Keratinocyte (primary cell): ENCODE data around the gene NGLY1. TPM values are rescaled to one million over a fixed set of nuclear protein-coding genes. Genes with fewer than 3 reads are reported as not detected.

ENCODE experiments used
- DNase-seq: peaks from one replicate; pipeline ENCODE4 v3.0.0-alpha.2; 2011; ENCODE audit warnings: low read depth, missing footprints, low spot score
- FAIRE-seq: peaks from 2 replicates; lab custom pipeline; 2011; peaks lifted over from hg19 to GRCh38; lab: Jason Lieb, UNC
- H2AFZ ChIP-seq: 2 replicates; pipeline ENCODE4 v1.6.0; 2012; ENCODE audit warnings: low read length, control low read depth, inconsistent platforms; ENCODE audit not compliant: control insufficient read depth
- H3K27ac ChIP-seq: 2 replicates; pipeline ENCODE4 v1.5.1; 2011; ENCODE audit warnings: low read length; ENCODE audit not compliant: control insufficient read depth, insufficient read depth
- H3K27me3 ChIP-seq: 3 replicates; pipeline ENCODE4 v1.6.0; 2011; ENCODE audit warnings: low read length; ENCODE audit not compliant: control insufficient read depth, insufficient read depth; ENCODE audit errors: extremely low read depth
- H3K36me3 ChIP-seq, 2 experiments: 2 replicates in 1 of 2; 3 replicates in 1 of 2; pipeline ENCODE4 v1.5.1; 2011; ENCODE audit warnings: low read length in 2 of 2, mild to moderate bottlenecking in 1 of 2; ENCODE audit not compliant: control insufficient read depth in 2 of 2, insufficient read depth in 2 of 2; ENCODE audit errors: extremely low read depth in 1 of 2
- H3K4me1 ChIP-seq: 3 replicates; pipeline ENCODE4 v1.5.1; 2011; ENCODE audit warnings: low read length; ENCODE audit not compliant: control insufficient read depth, insufficient read depth; ENCODE audit errors: extremely low read depth
- H3K4me2 ChIP-seq: 3 replicates; pipeline ENCODE4 v1.6.0; 2011; ENCODE audit warnings: low read depth, low read length; ENCODE audit not compliant: control insufficient read depth, insufficient read depth; ENCODE audit errors: extremely low read depth
- H3K4me3 ChIP-seq, 3 experiments: fragments of 200-600 bp in 1 of 3; sonication (generic) in 1 of 3; 2 replicates in 2 of 3; 3 replicates in 1 of 3; pipeline ENCODE4 v1.5.1; 2011 to 2016; ENCODE audit warnings: low read length in 3 of 3, mild to moderate bottlenecking in 3 of 3, control low read depth in 2 of 3, inconsistent platforms in 1 of 3, low read depth in 1 of 3, mixed read lengths in 1 of 3, mixed run types in 1 of 3, moderate library complexity in 1 of 3; ENCODE audit not compliant: control insufficient read depth in 2 of 3, insufficient read depth in 2 of 3; ENCODE audit errors: extremely low read depth in 1 of 3
- H3K79me2 ChIP-seq: 2 replicates; pipeline ENCODE4 v1.6.0; 2012; ENCODE audit warnings: low read length; ENCODE audit not compliant: control insufficient read depth, insufficient read depth
- H3K9ac ChIP-seq: 3 replicates; pipeline ENCODE4 v1.6.0; 2011; ENCODE audit warnings: low read length; ENCODE audit not compliant: control insufficient read depth, insufficient read depth; ENCODE audit errors: extremely low read depth
- H3K9me1 ChIP-seq: 3 replicates; pipeline ENCODE4 v1.6.0; 2011; ENCODE audit warnings: low read length; ENCODE audit not compliant: control insufficient read depth, insufficient read depth; ENCODE audit errors: extremely low read depth
- H3K9me3 ChIP-seq: 2 replicates; pipeline ENCODE4 v1.5.1; 2012; ENCODE audit warnings: low read depth, low read length; ENCODE audit not compliant: control insufficient read depth
- H4K20me1 ChIP-seq: 3 replicates; pipeline ENCODE4 v1.6.0; 2011; ENCODE audit warnings: low read length; ENCODE audit not compliant: control insufficient read depth, insufficient read depth; ENCODE audit errors: extremely low read depth
- EZH2 ChIP-seq: IDR thresholded peaks from one replicate; pipeline ENCODE4 v1.6.1; 2012; ENCODE audit warnings: inconsistent platforms, mild to moderate bottlenecking, low read length, moderate library complexity
- dilution Hi-C: fragments of 300-500 bp; cut with MboI; formaldehyde crosslinking; loops from one replicate; pipeline ENCODE4 v1.7.0; 2020; ENCODE audit warnings: low sequenced_read_pairs; ENCODE audit not compliant: extremely low pct_ligation_motif_present
- polyA plus RNA-seq, 5 experiments: library from polyadenylated mRNA; depleted of rRNA in 3 of 5; stranded (reverse) in 3 of 5; stranded (forward) in 1 of 5; unstranded in 1 of 5; fragments of >200 nt; gene quantifications; 1 replicate in 1 of 5; 2 replicates in 3 of 5; 3 replicates in 1 of 5; pipeline versions ENCODE4 v1.2.1 to v1.2.3, GENCODE V29; 2011 to 2012; ENCODE audit warnings: missing spikeins in 2 of 5, low read depth in 1 of 5, low replicate concordance in 1 of 5
- TF ChIP-seq, protein P1 (sequence below), 3 experiments: IDR thresholded peaks in 1 of 3; conservative IDR thresholded peaks in 1 of 3; optimal IDR thresholded peaks in 1 of 3; 2 replicates in 2 of 3; 3 replicates in 1 of 3; pipeline versions ENCODE3 to v1.5.1; 2011; ENCODE audit warnings: low read length in 3 of 3, mild to moderate bottlenecking in 3 of 3, moderate library complexity in 2 of 3, control low read depth in 1 of 3, inconsistent platforms in 1 of 3; ENCODE audit not compliant: insufficient read depth in 2 of 3; ENCODE audit errors: extremely low read depth in 1 of 3

Gene NGLY1
- polyA plus RNA-seq, 1 donor (not counting 4 experiments of a cell fraction or from before 2014, with no cell fraction given): 19.5 TPM

DNA sequence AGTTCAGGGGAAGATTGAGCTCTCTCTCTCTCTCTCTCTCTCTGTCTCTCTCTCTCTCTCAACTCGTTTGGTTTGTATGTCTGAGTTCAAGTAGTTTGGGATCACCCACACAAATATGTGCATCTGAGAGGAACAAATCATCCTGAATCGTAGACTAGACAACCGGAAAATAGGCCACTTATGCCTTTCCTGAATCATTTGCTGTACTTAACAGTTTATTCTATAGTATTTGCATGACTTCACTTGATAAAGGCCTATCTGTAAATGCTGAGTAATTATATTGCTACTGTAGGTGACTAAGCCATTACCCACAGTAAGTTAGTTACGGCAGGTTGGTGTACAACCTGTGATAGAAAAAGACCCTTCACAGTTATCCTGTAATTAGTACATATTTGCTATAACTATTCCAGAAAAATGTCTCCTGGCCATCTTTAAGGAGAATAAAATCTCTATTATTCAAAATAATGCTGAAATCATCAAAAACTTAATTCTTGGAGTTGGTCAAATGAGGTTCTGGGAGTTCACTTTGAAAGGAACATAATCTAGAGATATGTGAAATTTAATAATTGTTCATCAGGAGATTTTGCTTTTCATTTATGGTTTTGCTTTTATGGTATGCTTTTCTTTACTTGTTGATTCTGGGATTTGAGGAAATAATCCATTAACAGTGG is 37.7 kb upstream of the NGLY1 start:
- no peak for DNase-seq
- H3K4me1 ChIP-seq: no peaks in the 10 kb centered on the region
- H3K4me2 ChIP-seq: no peak overlapping the region
- dilution Hi-C loops: no loop called here
- no peak for TF ChIP-seq EZH2
- TF ChIP-seq, protein P1, sequence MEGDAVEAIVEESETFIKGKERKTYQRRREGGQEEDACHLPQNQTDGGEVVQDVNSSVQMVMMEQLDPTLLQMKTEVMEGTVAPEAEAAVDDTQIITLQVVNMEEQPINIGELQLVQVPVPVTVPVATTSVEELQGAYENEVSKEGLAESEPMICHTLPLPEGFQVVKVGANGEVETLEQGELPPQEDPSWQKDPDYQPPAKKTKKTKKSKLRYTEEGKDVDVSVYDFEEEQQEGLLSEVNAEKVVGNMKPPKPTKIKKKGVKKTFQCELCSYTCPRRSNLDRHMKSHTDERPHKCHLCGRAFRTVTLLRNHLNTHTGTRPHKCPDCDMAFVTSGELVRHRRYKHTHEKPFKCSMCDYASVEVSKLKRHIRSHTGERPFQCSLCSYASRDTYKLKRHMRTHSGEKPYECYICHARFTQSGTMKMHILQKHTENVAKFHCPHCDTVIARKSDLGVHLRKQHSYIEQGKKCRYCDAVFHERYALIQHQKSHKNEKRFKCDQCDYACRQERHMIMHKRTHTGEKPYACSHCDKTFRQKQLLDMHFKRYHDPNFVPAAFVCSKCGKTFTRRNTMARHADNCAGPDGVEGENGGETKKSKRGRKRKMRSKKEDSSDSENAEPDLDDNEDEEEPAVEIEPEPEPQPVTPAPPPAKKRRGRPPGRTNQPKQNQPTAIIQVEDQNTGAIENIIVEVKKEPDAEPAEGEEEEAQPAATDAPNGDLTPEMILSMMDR (optimal IDR thresholded peaks at IDR 0.05 in 1 of 3, IDR thresholded peaks at IDR 0.05 in 1 of 3, conservative IDR thresholded peaks at IDR 0.05 in 1 of 3; ENCODE audit: extremely low read depth in 1 of 3, insufficient read depth in 2 of 3, low read length in 3 of 3): no peak
- no peaks in the 10 kb centered on the region for H3K27me3 ChIP-seq
- H3K9ac ChIP-seq: no peak overlapping the region
- H4K20me1 ChIP-seq: no peaks in the 10 kb centered on the region
- no peak overlapping the region for H3K4me3 ChIP-seq
- H3K36me3 ChIP-seq: no peaks in the 10 kb centered on the region
- H3K9me1 ChIP-seq: no peaks in the 10 kb centered on the region
- no peaks in the 10 kb centered on the region for H3K9me3 ChIP-seq
- no peak overlapping the region for H2AFZ ChIP-seq
- FAIRE-seq: peak; percentile 13
- no peak overlapping the region for H3K27ac ChIP-seq
- H3K79me2 ChIP-seq: no peaks in the 10 kb centered on the region

DNA sequence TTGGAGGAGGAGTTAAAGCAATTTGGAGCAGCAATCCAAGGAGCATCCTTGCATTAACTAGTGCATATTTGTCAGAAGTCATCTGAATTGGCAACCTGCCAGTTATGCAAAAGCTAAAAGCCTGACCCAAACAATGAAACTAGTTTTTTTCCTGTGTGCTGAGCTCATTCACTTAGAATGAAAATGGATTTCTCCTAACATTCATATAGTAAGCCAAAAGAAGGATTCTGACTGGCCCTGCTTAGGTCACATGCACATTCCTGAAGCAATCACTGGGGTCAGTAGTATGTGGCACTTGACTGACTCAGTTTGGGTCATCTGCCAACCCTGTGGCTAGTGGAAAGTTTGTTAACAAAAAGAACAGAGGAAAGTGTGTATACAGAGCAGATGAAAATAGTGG is 37.1 kb upstream of the NGLY1 start:
- H3K4me1 ChIP-seq: no peaks in the 10 kb centered on the region
- TF ChIP-seq, protein P1 (optimal IDR thresholded peaks at IDR 0.05 in 1 of 3, IDR thresholded peaks at IDR 0.05 in 1 of 3, conservative IDR thresholded peaks at IDR 0.05 in 1 of 3; ENCODE audit: extremely low read depth in 1 of 3, insufficient read depth in 2 of 3, low read length in 3 of 3): no peak
- no peak for TF ChIP-seq EZH2
- H3K4me3 ChIP-seq: no peak overlapping the region
- no peak overlapping the region for H2AFZ ChIP-seq
- no peak for FAIRE-seq
- peak; percentile 11 for DNase-seq
- H3K9me3 ChIP-seq: no peaks in the 10 kb centered on the region
- H3K36me3 ChIP-seq: no peaks in the 10 kb centered on the region
- H3K9me1 ChIP-seq: no peaks in the 10 kb centered on the region
- H4K20me1 ChIP-seq: no peaks in the 10 kb centered on the region
- no peak overlapping the region for H3K27ac ChIP-seq
- dilution Hi-C loops: no loop called here
- H3K4me2 ChIP-seq: no peak overlapping the region
- H3K79me2 ChIP-seq: no peaks in the 10 kb centered on the region
- no peak overlapping the region for H3K9ac ChIP-seq
- H3K27me3 ChIP-seq: no peaks in the 10 kb centered on the region
